NCI-H748 (cell line): ENCODE data around the gene GHR.

Experiments used
- DNase-seq: peaks from one replicate; lab custom pipeline; 2025; ENCODE audit not compliant: unreplicated experiment; lab: John Stamatoyannopoulos, UW

GHR gene

DNA sequence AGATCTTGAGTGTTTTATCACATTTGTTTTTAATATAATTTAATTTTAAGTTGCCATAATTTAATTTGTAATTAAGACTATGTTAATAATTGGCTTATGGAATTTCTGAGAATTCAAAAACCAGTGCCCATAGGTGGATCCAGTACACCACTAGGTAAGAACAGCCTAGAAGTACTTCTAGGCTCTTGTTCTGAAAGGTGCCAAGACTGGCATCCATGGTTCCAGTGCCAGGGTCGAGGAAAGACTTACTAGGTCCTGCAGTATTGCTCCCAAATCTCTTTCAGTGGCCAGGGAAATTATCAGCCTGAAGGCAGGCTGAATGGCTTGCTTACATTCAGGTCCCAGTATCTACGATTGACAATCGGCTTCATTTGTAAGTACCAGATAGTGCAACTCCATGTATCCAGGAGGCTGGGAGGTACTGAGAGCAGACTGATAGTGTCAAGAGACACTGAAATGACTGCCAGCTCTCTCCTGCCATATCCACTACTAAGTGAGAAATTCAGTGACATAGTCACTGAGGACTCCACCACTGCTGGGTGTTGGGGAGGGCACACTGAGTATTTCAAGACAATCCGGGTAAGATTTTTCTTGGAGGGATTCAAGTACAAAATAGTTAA is 174.2 kb downstream of the GHR start:
- DNase-seq = no peak

DNA sequence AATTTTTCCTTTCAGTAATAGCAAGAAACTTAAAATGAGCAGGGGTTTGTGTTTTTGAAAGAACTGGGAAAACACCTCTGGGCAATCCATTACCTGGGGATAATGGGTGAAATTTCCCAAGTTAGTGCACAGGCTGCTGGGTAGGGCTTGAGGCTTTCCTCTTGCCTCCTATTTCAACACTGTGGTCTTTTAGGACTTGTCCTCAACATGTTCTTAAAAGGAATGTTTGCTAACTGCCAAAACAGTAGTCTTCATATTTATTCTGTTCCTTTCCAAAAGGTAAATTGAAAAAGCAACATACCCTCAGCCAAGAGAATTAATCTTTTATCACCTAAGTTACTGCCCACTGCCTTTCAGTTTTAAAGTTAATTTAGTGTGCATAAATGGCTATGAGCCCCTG is 175.1 kb downstream of the GHR start:
- no peak for DNase-seq

DNA sequence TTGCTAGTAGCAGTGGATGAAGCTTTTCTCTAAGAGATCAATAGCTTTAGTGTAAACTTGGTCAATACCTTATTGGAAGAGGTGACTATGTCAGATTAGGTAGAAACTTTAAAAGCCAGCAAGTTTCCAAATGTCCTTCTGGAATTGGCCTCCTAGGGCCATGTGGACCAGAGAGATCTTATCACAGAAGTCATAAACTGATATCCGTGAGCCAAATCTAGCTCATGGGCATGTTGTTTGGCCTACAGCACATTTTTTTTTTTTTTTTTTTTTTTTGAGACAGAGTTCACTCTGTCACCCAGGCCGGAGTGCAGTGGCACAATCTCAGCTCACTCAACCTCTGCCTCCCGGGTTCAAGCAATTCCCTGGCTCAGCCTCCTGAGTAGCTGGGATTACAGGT is 175.9 kb downstream of the GHR start:
- no peak for DNase-seq

DNA sequence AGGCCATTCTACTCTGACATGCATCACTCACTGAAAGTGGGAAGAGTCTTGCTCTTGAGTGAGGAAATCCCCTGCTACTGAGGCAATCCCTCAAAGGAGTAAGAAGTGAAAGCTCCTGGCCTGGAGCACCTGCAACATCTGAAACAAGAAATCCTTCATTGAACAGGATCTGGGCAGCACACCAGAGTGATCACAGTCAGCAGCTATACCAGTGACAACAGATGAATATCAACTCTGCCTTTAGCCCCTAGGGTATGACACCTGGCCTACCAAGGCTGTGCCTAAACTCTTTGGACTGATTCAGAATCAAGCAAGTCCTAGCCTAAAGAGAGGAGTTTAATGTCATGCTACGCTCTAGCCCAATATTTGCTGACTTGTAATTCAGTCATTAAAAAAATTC is 177.2 kb downstream of the GHR start:
- no peak for DNase-seq

DNA sequence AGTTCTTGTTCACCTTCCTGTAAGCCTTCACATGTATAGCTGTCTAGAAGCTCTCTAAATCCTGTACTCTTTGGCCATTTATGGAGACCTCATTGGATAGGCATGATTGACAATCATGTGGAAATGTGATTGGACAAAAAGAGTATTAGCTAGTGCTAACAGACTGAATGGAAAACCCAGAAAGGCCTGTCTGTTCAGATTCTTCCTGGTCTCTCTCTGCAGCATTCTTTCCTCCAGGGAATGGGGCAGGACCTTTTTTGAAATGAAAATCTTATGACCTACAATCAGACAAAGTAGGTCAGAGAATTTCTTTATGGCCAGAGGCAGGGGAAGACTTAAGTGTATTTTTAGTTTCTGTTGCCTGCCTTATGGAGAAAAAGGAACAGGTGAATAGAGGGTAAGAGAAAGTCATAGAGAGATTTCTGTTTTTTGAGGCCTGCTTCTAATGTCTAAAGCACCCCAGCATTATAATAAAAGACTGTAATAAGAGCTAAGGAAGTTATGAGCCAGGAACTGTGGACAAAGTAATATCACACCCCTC is 181.0 kb downstream of the GHR start:
- DNase-seq = no peak

DNA sequence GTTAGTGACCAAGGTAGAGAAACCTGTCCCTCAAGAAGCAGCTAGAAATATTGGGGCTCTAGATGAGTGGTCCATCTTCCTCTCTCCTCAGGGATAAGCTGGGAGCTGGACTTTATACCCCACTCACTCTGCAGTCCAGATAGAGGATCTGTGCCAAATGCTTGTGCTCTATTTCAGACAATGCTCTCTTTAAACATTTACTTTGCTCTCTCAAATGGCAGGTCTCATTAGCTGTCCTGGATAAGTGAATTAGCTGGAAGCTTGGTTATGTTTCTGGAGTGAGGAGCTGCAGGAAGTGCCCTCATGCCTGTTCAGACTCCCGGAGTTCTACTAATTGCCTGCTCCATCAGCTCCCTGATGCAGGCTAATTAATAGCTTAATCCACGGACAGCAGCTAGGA is 182.3 kb downstream of the GHR start:
- peak; percentile 68 for DNase-seq

DNA sequence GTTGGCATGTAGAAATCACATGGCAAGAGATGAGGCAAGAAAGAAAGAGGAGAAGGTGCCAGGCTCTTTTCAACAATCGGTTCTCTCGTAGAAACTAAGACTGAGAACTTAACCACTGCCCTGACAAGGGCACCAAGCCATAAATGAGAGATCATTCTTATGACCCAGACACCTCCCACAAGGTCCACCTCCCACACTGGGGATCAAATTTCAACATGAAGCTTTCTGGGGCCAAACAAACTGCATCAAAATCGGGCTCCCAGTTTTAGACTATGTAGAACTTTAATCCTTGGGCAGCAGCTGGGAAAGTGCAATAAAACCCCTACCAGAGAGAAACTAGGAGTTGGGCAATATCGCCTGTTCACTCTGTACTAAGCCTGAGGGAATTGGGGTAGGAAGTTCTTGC is 183.2 kb downstream of the GHR start:
- no peak for DNase-seq

DNA sequence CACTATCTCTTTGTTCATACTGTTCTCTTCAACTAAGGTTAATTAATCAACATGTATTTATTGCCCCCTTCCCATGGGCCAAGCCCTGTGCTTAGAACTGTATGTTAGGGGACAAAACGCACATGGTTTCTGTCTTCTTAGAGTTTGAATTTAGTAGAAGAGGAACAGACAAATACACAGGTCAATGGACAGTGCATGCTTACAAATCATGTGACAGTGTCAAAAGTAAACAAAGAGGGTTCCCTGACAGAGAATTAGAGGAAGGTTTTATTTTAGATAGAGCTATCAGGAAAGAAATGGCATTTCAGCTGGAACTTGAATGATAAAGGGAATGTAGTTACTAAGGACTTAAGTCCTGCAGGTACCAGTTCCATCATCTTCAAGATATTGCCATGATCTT is 188.2 kb downstream of the GHR start:
- no peak for DNase-seq

DNA sequence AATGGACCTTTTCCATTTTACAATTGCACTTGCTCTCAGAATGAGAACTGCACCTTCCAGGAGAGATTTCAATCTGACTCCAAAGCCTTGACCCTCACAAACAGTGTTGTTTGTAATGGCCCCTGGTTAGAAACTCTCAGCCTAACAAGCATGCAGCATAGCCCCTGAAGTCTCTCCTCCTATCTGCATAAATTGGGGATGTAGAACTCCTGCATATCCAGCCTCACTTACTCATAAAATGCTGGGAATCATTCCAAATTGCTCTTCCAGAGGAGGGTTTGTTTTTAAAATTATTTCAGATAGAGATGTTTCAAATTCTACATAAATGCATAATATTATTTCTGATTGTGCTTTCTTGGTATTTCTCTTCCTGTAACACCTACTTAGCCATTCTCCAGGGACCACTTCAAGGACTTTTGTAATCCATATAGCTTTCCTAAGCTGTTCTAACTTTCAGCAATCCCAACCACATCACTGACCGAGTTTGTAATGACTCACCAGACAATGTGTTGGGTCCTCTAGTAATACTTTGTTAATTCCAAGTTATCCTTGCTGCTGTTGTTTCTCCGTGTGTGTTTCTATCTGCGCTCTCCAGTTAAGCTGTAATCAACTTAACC is 189.6 kb downstream of the GHR start:
- DNase-seq = no peak

DNA sequence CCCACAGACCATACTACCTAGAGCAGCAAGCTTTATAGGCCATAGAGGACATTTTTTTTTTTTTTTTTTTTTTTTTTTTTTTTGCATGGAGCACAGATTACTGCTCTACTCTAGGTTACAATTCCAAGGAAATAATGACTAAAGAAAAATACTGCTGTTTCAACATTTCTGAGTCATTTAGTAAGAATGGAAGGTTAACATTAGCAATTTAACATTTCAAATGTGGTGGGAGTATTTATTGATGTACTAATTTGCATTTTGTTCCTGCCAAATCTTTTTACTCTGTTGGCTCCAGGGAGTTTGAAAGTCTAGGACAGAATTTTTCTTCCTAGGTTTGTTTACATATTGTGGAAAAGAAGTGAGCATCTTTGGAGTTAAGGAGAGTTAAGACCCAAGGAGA is 191.3 kb downstream of the GHR start:
- no peak for DNase-seq

DNA sequence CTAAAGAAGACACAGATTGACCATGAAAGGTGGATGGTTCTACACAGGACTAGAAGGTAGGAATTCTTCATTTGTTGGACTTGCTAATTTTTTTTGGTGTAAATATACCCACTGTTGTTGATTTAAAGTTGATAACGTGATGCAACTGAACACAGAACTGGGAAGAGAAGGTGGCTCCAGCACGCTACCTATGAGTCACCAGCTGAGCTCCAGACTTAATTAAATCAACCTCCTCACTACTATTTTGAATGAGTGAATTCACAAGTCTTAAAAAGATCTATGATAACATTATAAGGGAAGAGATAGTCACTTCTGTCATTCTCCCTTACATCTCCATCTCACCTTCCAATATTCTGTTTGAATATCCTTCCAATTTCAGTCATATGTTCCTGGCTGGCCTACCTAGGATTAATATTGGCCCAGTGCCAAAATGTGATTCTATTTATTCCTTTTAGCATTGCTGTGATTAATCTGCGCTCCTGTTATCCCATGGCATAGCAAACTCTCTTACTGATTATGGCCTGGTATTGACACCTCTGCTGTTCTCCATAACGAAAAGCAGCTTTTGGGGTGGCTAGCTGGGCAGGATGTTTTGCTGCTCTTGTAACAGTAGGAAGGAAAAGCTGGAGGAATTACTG is 197.5 kb downstream of the GHR start:
- no peak for DNase-seq

DNA sequence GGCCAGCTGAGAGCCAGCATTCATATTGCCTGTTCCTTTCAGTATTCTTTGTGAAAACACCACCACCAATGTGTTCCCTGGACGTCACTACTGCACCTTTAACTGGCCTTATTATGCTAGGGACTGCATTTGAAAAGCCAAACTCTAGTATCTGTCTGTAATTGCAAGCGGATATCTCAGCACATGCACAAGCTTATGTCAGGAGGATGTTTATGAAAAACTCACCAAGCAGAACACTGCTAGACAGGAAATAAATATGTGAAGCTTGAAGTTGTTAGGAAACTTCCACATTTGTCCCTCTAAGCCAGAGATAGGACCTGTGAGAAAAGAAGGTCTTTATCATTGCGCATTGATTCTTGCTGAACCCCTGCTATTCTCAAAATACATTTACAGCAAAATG is 198.0 kb downstream of the GHR start:
- no peak for DNase-seq

DNA sequence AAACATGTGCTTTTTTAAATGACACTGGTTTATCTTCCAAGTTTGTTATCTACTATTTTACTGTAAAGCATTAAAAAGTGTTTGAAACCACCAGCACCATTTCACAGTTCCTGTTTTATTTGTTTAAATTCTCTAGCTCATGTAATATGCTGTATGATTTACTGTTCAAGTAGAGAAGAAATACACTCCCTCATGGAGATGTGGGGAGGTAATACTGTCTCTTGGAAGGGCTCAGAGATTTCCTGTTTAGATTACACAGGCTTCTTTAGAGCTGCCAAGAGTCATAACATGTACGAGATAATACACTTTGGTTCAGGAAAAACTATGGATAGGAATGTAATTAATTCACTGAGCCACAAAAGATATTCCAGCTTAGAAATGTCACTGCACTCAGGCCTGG is 198.4 kb downstream of the GHR start:
- DNase-seq = no peak

DNA sequence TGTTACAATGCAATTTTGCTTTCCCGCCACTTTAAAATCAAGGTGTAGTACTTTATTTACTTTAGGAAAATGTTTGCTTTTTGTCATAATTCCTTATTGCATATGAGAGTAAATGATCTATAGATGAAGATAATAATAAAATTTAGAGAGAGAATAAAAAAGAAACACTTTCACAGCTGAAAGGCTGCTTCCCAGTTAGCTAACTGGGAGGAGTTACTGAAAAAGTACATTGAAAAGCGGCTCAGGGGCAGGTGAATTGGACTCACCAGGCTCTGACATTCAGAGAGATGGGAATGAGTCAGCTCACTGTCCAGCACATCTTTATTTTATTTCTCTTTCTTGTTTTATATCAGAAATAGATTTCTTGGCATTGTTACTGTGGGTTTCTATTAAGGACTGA is 201.7 kb downstream of the GHR start:
- DNase-seq = no peak

DNA sequence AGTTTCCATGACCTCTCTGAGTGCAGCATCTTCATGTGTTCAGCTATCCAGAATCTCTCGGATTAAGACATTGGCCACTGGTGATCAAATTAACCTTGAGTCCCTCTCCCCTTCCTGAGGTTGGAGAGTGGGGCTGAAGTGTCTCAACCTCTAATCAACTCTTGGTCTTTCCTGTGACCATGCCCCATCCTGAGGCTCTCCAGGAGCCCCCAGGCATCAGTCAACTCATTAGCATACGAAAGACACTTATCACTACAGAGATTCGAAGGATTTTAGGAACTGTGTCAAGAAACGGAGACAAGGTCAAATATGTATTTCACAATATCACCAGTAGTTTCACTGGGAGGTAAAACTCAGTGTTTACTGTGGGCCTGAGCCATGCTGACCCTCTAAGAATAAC is 203.2 kb downstream of the GHR start:
- no peak for DNase-seq

DNA sequence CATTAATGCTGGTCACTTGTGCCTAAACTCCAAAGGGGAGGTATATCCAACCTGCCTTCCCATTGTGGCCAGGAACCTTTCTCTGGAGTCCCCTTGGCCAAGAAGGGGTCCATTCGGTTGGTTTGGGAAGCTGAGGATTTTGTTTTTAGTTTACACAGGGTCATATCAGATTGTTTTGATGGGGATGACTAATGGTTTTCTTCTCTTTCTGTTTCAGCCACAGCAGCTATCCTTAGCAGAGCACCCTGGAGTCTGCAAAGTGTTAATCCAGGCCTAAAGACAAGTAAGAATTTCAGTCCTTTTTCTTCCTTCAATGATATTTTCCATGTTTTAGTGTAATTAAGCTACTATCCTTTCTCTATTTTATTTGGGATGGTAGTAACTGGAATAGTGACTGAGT is 205.6 kb downstream of the GHR start:
- no peak for DNase-seq

DNA sequence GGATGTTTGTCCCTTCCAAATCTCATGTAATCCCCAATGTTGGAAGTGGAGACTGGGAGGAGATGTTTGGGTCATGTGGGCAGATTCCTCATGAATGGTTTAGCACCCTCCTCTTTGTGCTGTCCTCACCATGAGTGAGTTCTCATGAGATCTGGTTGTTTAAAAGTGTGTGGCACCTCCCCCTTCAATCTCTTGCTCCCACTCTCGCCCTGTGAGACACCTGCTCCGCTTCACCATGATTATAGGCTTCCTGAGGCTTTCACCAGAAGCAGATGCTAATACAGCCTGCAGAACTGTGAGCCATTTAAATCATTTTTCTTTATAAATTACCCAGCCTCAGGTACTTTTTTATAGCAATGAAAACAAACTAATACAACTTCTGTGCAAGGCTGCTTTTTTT is 206.0 kb downstream of the GHR start:
- DNase-seq = no peak

DNA sequence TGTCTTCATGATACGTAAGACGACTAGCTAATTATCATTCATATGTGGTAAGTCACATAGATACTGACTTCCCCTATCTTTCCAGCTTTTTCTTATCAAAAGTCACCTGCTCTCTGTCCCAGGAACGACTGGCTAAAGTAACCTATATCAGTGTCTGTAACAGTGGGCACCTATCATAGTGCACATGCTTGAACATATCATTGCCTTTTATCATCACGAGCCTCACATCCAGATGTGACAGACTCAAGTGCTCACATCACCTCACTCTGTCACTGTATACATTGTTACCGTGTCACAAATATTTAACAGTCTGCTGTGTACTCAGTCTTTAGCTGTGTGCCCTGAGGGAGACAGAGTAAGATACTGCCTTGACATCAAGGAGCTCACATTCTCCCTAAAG is 208.0 kb downstream of the GHR start:
- DNase-seq = no peak

DNA sequence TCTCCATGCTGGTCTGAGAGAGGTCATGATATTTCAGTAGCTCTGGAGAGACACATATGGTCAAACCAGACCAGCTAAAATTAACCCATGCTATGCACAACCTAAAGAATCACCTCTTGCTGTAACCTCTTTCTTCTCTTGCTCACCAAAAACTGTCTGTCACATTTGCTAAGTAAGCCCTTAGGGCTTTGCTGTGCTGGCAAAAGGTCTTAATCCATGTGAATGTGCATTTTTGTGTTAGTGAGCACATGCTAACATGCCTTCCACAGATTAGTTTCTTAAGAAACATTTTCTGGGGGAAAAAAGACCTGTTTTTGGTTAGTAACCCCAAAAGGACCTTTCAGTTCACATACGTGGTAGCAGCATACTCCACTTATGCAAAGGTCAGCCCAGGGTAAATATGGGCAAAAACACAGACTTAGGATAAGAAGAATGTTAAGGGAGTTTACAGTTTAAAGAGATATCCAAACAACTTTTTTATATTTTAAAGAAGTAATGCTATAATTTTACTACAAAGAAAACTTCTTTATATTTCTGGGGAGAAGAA is 209.2 kb downstream of the GHR start:
- no peak for DNase-seq

DNA sequence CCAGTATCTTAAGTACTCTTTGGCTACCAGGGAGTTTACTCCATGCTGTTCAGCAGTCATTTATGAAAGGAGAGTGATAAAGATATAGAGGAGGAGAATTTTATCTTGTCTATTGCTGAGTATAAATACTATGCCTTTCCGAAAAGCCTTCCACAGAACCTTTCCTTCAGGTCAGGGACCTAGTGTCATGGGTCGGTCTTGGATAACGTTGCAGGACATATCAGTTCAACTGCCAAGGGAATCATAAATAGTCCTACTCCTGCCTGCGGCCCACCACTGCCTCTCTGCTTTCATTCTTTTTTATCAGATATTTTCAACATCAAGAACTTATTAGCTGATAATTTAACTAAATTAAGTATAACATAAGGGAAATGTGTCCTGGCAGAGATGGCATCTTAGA is 211.3 kb downstream of the GHR start:
- no peak for DNase-seq

DNA sequence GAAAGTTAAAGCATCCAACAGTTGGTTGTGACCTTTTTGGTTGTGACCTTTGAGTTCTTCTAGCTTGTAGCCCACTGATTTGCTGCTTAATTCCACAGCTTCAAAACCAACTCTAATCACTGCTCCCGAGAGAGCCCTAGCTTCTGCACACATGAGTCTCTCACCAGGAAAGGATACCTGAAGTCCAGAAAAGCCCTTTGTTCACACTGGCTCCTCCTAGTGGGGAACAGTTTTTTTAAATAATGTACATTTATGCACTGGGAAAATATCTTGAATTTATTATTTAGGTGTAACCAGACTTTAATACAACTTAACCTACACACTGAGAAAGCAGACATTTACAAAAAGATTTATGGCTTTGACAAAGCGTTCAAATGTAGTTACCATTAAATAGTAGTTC is 213.2 kb downstream of the GHR start:
- DNase-seq = peak; percentile 90

DNA sequence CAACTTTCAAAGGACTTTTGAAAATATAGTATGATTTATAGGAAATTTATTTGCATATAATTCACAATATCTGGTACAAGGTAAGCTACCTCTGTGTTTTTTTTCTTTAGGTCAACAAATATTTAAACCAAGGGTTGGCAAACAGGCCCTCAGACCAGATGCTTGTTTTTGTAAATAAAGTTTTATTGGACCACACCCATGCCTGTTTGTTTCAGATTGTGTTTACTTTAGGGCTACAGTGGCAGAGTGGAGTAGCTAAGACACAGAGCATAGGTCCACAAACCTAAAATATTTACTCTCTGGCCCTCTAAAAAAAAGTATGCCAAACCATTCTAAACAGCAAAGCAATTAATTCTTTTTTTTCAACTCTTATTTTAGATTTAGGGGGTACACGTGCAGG is 213.7 kb downstream of the GHR start:
- DNase-seq = peak; percentile 96
